Right lobe of liver (tissue), 6 donors: ENCODE results near the gene TGFBR3. TPM values are rescaled to one million over a fixed set of nuclear protein-coding genes. Genes with fewer than 3 reads are reported as not detected.
A peak's percentile ranks its signal among the peaks of the same experiment; 100 is the strongest.

Experiments used
- ATAC-seq, 4 donors: fragments of 200-7000 bp; cut with Tn5 transposase; one replicate each; pipeline ENCODE4 v1.9.1; 2020; ENCODE audit warnings: mild to moderate bottlenecking in 4 of 4, moderate library complexity in 4 of 4
- DNase-seq, 3 donors: peaks; one replicate each; pipeline ENCODE4 v3.0.0-alpha.2; 2020
- H3K27ac ChIP-seq, 3 donors: fragments of 200-600 bp; one replicate each; pipeline ENCODE4 v1.8.0; 2022
- H3K27me3 ChIP-seq, 2 donors: fragments of 200-600 bp; one replicate each; pipeline ENCODE4 v1.8.0; 2022
- H3K36me3 ChIP-seq, 4 donors: fragments of 200-600 bp; sonication (generic) in 1 of 4; one replicate each; pipeline versions ENCODE4 v1.5.1 to v1.8.0; 2017 to 2022; ENCODE audit warnings: control low read depth in 1 of 4
- H3K4me1 ChIP-seq, 4 donors: fragments of 200-600 bp; sonication (generic) in 1 of 4; one replicate each; pipeline versions ENCODE4 v1.5.1 to v1.8.0; 2017 to 2022; ENCODE audit warnings: control low read depth in 1 of 4
- H3K4me3 ChIP-seq, 3 donors: fragments of 200-600 bp; one replicate each; pipeline ENCODE4 v1.8.0; 2022
- H3K9me3 ChIP-seq, 4 donors: fragments of 200-600 bp; sonication (generic) in 1 of 4; one replicate each; pipeline versions ENCODE4 v1.5.1 to v1.8.0; 2017 to 2022; ENCODE audit warnings: control low read depth in 1 of 4
- CTCF ChIP-seq, 4 donors: fragments of 200-600 bp in 3 of 4; fragments of 450-650 bp in 1 of 4; IDR thresholded peaks; one replicate each; pipeline versions ENCODE4 v1.5.1 to v1.8.0; 2016 to 2022; ENCODE audit warnings: antibody characterized with exemption in 4 of 4, mild to moderate bottlenecking in 2 of 4
- POLR2A ChIP-seq: fragments of 450-650 bp; IDR thresholded peaks from one replicate; pipeline ENCODE4 v1.6.1; 2017; ENCODE audit warnings: antibody characterized with exemption, mild to moderate bottlenecking
- WGBS: methylation state at CpG from one replicate; pipeline ENCODE4 v1.1.6; 2018; ENCODE audit warnings: low coverage, low lambda C conversion rate; ENCODE audit not compliant: insufficient coverage; ENCODE audit errors: missing lambda C conversion rate; 5-methylcytosine and 5-hydroxymethylcytosine counted together
- intact Hi-C, 2 donors: fragments of 100-400 bp; cut with DNase I; formaldehyde crosslinking; loops; one replicate each; pipeline versions ENCODE4 v1.11.2 to v1.14.1; 2022
- total RNA-seq, 6 experiments: library from RNA; depleted of rRNA in 2 of 6; stranded (reverse); fragments of >200 nt in 2 of 6; fragmentation: NEBNext Ultra II Directional in 3 of 6; extraction: Animal tissue kit (Norgen Biotek cat#: 25700) in 3 of 6; gene quantifications; one replicate each; pipeline versions ENCODE4 v1.1.0 to v1.2.4, GENCODE V29; 2016 to 2023
- donor health status: DM: no; HTN: yes; CAD: no.
- donor health status: DM: no; HTN: no; CAD: no.
- donor health status: DM: no; HTN: no; CAD: no.
- donor health status: DM: no; HTN: yes; CAD: no.
- donor health status: DM: no; HTN: yes; CAD: no.

TGFBR3 gene
- total RNA-seq, 6 experiments from 2014 or later: 9.0 to 32.3 (median 18.1) TPM

GRCh38 chr1:91777630-91778300 lies 108.2 kb downstream of the TGFBR3 start:
- Histone ChIP-seq H3K36me3 (no peaks in the 10 kb centered on the region), H3K4me1 (peaks cover 0 to 55% (median 16%) of the 10 kb centered on the region in 4 donors), H3K4me3 (no peak overlapping the region), H3K9me3 (no peaks in the 10 kb centered on the region), H3K27ac (peak overlapping the region; percentile 9 to 82 (median 80)), H3K27me3 (no peaks in the 10 kb centered on the region)
- WGBS: 41% methylated on average over 10 of the region's 10 CpGs
- ATAC-seq (peak; percentile 46 to 73 (median 53)), DNase-seq (peak; percentile 56 to 76 (median 75))
- intact Hi-C loops: no loop called here
- TF ChIP-seq CTCF (IDR thresholded peaks at IDR 0.05) (no peak), POLR2A (no peak)

GRCh38 chr1:91777196-91777595 lies 108.8 kb downstream of the TGFBR3 start:
- peak overlapping the region; percentile 28 to 82 (median 80) for H3K27ac ChIP-seq

GRCh38 chr1:91776068-91776794 lies 109.7 kb downstream of the TGFBR3 start:
- DNase-seq (no peak), ATAC-seq (peak; percentile 68 to 85 (median 76))
- TF ChIP-seq POLR2A (no peak), CTCF (IDR thresholded peaks at IDR 0.05) (no peak)
- Histone ChIP-seq H3K36me3 (no peaks in the 10 kb centered on the region), H3K9me3 (no peaks in the 10 kb centered on the region), H3K4me3 (no peak overlapping the region), H3K27ac (peak overlapping the region; percentile 41 to 82 (median 80)), H3K27me3 (no peaks in the 10 kb centered on the region), H3K4me1 (peaks cover 0 to 55% (median 16%) of the 10 kb centered on the region in 4 donors)
- intact Hi-C loops: no loop called here
- WGBS: 21% methylated on average over 3 of the region's 3 CpGs

More at GRCh38 chr1:91777196-91777595, 108.8 kb downstream of the TGFBR3 start:
- H3K4me1 ChIP-seq: peaks cover 0 to 55% (median 16%) of the 10 kb centered on the region in 4 donors
- no peak for TF ChIP-seq CTCF (IDR thresholded peaks at IDR 0.05)
- TF ChIP-seq POLR2A: no peak
- no peaks in the 10 kb centered on the region for H3K36me3 ChIP-seq
- ATAC-seq: peak; percentile 2 to 15 (median 5)
- H3K27me3 ChIP-seq: no peaks in the 10 kb centered on the region
- intact Hi-C loops: no loop called here
- DNase-seq: no peak
- H3K9me3 ChIP-seq: no peaks in the 10 kb centered on the region
- H3K4me3 ChIP-seq: no peak overlapping the region
- 36% methylated on average over 1 of the region's 1 CpG for WGBS

- H3K27ac ChIP-seq: peak overlapping the region; percentile 41 to 82 (median 80)
- H3K4me1 ChIP-seq: peaks cover 0 to 55% (median 16%) of the 10 kb centered on the region in 4 donors
- WGBS: 90% methylated on average over 6 of the region's 6 CpGs
- ATAC-seq (no peak), DNase-seq (no peak)
- intact Hi-C loops: no loop called here
- H3K27me3 ChIP-seq: no peaks in the 10 kb centered on the region
- no peak for TF ChIP-seq POLR2A
- TF ChIP-seq CTCF (IDR thresholded peaks at IDR 0.05): no peak
- H3K36me3 ChIP-seq: no peaks in the 10 kb centered on the region
- H3K4me3 ChIP-seq: no peak overlapping the region
- H3K9me3 ChIP-seq: no peaks in the 10 kb centered on the region
Observed at GRCh38 chr1:91775227-91775626, 110.7 kb downstream of the TGFBR3 start.
